ENCODE results near the gene PDE2A.

DNA sequence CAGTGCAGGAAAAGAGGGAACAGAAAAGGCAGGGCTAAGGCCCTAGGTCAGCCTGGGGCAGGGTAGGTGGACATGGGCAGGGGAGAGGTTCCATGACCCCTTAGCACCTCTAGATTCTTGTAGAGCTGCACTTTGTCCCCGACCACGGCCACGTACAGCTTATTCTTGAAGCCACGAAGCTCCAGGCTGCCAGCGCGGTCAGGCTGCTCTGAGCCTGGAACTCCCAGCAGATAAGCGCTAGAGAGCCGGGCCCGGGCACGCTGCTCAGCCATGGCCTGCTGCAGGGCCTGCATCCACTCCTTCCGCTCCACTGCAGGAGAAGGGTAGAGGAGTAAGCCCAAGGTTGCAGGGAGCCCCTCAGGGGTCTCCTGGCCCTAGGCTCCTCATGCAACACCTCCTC is 36.1 kb upstream of the PDE2A start:
- TF ChIP-seq, protein P1, sequence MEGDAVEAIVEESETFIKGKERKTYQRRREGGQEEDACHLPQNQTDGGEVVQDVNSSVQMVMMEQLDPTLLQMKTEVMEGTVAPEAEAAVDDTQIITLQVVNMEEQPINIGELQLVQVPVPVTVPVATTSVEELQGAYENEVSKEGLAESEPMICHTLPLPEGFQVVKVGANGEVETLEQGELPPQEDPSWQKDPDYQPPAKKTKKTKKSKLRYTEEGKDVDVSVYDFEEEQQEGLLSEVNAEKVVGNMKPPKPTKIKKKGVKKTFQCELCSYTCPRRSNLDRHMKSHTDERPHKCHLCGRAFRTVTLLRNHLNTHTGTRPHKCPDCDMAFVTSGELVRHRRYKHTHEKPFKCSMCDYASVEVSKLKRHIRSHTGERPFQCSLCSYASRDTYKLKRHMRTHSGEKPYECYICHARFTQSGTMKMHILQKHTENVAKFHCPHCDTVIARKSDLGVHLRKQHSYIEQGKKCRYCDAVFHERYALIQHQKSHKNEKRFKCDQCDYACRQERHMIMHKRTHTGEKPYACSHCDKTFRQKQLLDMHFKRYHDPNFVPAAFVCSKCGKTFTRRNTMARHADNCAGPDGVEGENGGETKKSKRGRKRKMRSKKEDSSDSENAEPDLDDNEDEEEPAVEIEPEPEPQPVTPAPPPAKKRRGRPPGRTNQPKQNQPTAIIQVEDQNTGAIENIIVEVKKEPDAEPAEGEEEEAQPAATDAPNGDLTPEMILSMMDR (IDR thresholded peaks at IDR 0.05; ENCODE audit: low read depth, low read length) = no peak
- no peak for TF ChIP-seq EZH2phosphoT487 (IDR thresholded peaks at IDR 0.05; ENCODE audit: low read depth)
